Measurements from ENCODE around the gene SLC29A2. TPM values are rescaled to one million over a fixed set of nuclear protein-coding genes. Genes with fewer than 3 reads are reported as not detected.

Gene SLC29A2
- total RNA-seq, 1 experiment from 2014 or later = 30.2 TPM

GRCh38 chr11:66363187-66363601, 8.4 kb downstream of the SLC29A2 start:
- H3K27ac Mint-ChIP-seq = no peak overlapping the region
- H3K27me3 Mint-ChIP-seq (ENCODE audit: low read depth) = no peaks in the 10 kb centered on the region
- no peak for ATAC-seq
- CTCF ChIA-PET = interaction anchor here (0.6 to 4.5 kb wide), 19 partner anchors 9 to 81 kb away, joined by 3 to 38 read pairs (median 6); partner anchors contain the start of genes B4GAT1, BRMS1, CD248 and RIN1
- DNase-seq (ENCODE audit: low spot score) = no peak
- H3K4me3 Mint-ChIP-seq = no peak overlapping the region
- H3K4me1 Mint-ChIP-seq = peaks cover 8% of the 10 kb centered on the region
- TF ChIP-seq ZBTB21 (CRISPR knock-in tag; IDR thresholded peaks at IDR 0.05; ENCODE audit: borderline replicate concordance) = no peak
- no peak for TF ChIP-seq ZMAT4 (CRISPR knock-in tag; IDR thresholded peaks at IDR 0.05)
- TF ChIP-seq MYBL2 (CRISPR knock-in tag; IDR thresholded peaks at IDR 0.05) = no peak
- no peak for TF ChIP-seq IRF2 (CRISPR knock-in tag; IDR thresholded peaks at IDR 0.05; ENCODE audit: borderline replicate concordance, low read depth)
- no peak for TF ChIP-seq ERG (CRISPR knock-in tag; IDR thresholded peaks at IDR 0.05)
- TF ChIP-seq ARID4B (CRISPR knock-in tag; IDR thresholded peaks at IDR 0.05; ENCODE audit: borderline replicate concordance) = no peak
- TF ChIP-seq ESRRA (CRISPR knock-in tag; IDR thresholded peaks at IDR 0.05; ENCODE audit: borderline replicate concordance) = no peak
- no peak for TF ChIP-seq CBFB (CRISPR knock-in tag; IDR thresholded peaks at IDR 0.05; ENCODE audit: low read depth)
- no peak for TF ChIP-seq ZBTB43 (CRISPR knock-in tag; IDR thresholded peaks at IDR 0.05)
- no peak for TF ChIP-seq SP1 (CRISPR knock-in tag; conservative IDR thresholded peaks at IDR 0.05)
- no peak for TF ChIP-seq TCF7 (CRISPR knock-in tag; IDR thresholded peaks at IDR 0.05; ENCODE audit: low read depth)
- TF ChIP-seq ZNF512 (CRISPR knock-in tag; IDR thresholded peaks at IDR 0.05; ENCODE audit: borderline replicate concordance) = no peak
- TF ChIP-seq AFF4 (CRISPR knock-in tag; IDR thresholded peaks at IDR 0.05; ENCODE audit: borderline replicate concordance) = no peak
- TF ChIP-seq ELF4 (CRISPR knock-in tag; IDR thresholded peaks at IDR 0.05; ENCODE audit: low read depth) = no peak
- TF ChIP-seq PRDM15 (CRISPR knock-in tag; IDR thresholded peaks at IDR 0.05) = no peak
- POLR2A ChIA-PET = no interaction called here
- H3K9me3 Mint-ChIP-seq = no peaks in the 10 kb centered on the region
- H3K36me3 Mint-ChIP-seq = peaks cover 32% of the 10 kb centered on the region

All from WTC11 (cell line).